Dermis lymphatic vessel endothelial cell (primary cell): ENCODE results near the gene IRF7. TPM values are rescaled to one million over a fixed set of nuclear protein-coding genes. Genes with fewer than 3 reads are reported as not detected.

Experiments used
- total RNA-seq: library from RNA; depleted of rRNA; stranded (reverse); fragments of >200 nt; gene quantifications from 2 replicates; pipeline ENCODE4 v1.2.1, GENCODE V29; 2014

Gene IRF7
- 7.4 and 11.4 TPM in 2 replicates for total RNA-seq

DNA sequence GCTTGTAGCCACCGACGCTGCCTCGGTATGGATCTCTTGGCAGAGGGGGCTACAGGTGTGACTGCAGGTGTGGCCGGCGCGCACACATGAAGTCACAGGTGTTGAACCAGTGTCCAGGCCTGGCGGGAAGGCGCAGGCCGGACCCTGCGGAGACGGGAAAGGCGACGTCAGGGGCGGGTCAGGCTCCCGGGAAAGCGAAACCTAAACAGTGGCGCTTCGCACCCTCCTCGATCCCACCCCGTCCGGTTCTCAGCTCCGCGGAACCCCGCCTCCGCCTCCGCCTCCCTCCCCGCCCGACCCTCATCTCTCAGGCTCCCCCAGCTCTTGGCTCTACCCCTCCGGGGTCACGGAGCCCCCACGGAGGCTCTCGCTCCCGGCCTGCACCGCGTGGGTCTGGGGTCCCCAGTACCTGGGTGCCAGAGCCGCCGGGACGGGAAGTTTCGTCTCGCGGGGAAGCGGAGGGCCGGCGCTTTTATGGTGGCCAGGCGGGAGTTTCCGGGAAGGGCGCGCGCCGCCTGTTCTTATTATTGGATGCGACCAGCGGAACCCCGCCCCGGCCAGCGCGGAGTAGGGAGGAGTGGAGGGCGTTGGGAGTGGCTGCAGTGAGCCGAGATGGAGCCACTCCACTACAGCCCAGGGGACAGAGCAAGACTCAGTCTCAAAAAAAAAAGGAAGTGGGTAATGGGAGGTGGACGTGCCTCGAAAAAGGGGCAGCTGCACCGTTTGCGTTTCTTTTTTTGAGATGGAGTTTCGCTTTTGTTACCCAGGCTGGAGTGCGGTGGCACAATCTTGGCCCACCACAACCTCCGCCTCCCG, at the start of gene IRF7:
Gene IRF7 (minus strand): TSS at position 447 of the 816 bp plus-strand sequence. CDS start 586 bp downstream, outside the sequence.

DNA sequence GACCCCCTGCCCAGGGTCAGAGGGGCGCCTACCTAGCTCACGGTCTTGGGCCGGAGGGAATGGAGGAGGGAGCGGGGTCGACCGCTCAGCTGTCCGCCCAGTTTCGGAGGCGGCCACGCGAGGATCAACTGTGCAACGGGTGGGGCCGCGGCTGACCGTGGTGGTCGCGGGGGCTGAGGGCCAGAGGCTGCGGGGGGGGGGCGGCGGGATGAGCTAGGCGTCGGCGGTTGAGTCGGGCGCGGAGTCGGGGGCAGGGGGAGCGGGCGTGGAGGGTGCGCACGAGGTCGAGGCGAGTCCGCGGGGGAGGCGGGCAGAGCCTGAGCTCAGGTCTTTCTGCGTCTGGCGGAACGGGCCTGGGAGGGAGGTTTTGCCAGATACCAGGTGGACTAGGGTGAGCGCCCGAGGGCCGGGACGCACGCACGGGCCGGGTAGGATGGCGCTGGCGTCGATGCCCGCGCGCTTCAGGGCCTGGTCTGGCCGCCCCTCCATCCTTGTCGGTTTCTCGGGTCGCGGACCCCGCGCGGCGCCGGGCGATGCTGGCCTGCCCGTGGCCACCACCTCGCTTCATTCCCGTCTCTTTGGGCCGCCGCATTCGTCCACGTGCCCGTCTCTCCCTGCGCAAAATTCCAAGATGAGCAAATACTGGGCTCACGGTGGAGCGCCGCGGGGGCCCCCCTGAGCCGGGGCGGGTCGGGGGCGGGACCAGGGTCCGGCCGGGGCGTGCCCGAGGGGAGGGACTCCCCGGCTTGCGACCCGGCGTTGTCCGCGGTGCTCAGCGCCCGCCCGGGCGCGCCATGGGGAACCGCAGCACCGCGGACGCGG, 21.0 kb upstream of the IRF7 start, which contains the start of gene DRD4:
Gene DRD4 (plus strand): TSS at position 759 of the 822 bp plus-strand sequence. CDS start 36 bp downstream, at position 795.

DNA sequence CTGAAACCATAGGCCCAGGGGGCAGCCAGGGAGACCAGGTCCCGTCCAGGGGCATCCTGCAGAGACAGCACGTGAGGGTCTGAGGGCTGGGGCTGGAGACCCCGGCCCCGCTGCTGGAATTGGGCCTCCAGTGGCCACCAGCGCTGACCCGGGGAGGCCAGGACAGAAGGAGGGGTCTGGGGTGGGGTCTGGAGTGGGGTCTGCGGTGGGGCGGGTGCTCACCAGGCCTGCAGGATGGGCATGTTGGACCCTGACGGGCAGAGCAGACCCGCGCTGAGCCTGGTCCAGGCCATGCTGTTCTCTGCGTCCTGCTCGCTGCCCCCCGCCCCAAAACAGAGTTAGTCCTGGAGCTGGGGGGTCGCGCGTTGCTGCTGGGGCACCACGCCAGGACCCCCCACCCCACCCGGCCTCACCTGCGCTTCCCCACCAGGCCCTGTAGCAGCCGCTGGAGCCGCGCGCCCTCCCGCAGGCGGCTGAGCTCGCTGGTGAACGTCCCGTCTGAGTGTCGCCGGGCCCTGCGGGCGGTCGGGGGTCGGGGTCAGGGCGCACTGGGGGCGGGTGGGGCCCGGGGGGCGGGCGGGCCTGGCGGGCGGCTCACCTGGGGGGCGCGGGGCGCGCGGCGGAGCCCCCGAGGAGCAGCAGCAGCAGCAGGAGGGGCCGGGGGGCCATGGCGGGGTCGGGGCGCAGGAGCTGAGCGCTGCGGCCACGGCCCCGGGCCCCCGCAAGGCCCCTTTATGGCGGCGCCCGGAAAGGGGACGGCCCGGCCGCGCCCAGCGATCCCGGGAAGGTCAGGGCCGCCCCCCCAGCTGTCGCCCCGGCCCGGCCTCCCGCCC, 10.9 kb upstream of the IRF7 start, which contains the start of gene SCT:
Gene SCT (minus strand): TSS at position 707 of the 833 bp plus-strand sequence. CDS start 38 bp downstream, at position 669.

DNA sequence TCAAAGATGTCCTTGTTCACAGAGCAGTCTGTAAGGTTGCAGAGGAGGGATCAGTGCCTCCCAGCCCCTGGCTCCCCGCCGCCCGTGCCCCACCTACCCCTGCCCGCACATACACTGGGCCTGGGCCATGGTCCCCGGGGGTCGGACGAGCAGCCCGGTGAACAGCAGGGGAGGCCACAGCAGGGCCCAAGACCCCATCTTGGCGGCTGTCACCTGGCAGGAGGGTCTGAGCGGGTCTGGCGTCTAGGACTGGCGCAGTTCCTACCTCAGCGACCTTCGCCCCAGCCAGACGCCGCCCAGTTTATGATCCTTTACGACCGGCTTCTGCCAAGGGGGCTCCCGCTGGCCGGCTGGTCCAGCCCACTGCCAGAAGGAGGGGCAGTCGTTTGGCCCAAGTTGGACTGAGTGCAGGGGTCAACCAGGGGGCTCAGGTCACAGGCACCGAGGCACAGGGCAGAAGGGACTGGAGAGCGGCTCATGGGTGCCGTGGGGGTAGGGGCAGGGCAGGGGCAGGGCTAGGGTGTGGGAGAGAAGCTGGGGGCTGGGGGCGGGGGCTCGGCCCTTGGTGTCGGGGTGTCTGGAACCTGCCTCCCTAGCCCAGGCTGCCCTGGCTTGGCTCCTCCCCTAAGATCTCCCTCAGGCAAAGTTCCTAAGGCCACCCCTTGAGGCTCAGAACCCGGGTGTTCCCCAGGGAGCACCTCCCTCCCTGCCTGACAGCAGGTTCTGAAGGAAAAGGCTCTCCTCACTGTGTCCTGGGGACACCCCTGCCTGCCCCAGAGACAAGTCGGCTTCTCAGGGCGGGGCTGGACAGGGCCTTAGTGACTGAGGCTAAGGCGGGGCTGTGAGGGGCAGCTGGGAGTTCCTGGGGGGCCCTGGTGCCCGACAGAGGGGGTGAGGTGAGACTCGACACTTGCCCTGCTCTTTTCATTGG, 9.2 kb upstream of the IRF7 start, which contains the start of gene CDHR5:
Gene CDHR5 (minus strand): TSS at position 251 of the 931 bp plus-strand sequence. CDS start 53 bp downstream, at position 198.

DNA sequence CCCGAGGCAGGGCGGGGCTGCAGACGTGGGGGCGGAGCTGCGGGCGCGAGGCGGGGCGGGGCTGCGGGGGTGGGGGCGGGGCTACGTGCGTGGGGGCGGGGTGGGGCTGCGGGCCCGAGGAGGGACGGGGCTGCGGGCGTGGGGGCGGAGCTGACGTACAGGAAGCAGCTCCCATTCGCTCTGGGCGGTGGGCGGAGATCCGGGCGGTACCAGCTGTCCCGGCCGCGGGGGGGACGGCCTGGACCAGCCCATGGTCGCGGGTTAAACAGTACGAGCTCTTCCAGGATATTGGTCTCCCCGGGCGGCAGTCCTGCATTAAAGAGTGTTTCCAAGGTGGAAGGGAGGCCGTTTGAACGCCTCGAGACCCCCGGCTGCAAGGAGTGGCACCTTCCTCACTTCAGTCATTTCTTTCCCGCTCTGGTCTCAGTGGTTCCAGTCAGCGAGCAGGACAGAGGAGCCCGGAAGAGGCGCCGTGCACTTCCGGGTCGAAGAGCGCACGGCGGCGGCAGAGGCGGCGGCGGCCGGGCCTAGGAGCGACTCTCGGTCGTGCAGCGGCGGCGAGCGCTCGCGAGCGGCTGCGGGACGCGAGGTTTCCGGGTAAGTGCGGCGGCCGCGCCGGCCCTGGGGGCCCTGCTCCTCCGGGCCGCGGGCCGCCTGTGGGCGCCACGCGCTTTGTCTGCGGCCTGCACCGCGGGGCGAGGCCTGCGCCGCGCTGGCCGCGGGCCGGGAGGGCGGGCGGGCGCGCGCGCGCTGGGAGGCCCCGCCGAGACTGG, 39.6 kb downstream of the IRF7 start, which contains the start of gene PHRF1:
Gene PHRF1 (plus strand): TSS at position 475 of the 773 bp plus-strand sequence. CDS start 5,043 bp downstream, outside the sequence.

Other genes with a start within 250 kb of the IRF7 start
- 0.09 and 1.4 TPM in 2 replicates for gene B4GALNT4, start 246.5 kb downstream of the IRF7 start, total RNA-seq
- 0.11 and 0.26 TPM in 2 replicates for gene PKP3, start 221.7 kb downstream of the IRF7 start, total RNA-seq
- gene SIGIRR, start 201.0 kb downstream of the IRF7 start, total RNA-seq: 32.7 and 35.2 TPM in 2 replicates
- gene ANO9, start 173.9 kb downstream of the IRF7 start, total RNA-seq: 0.69 and 0.76 TPM in 2 replicates
- gene PTDSS2, start 165.7 kb downstream of the IRF7 start, total RNA-seq: 31.1 TPM in 2 replicates
- gene RNH1, start 108.7 kb downstream of the IRF7 start, total RNA-seq: 187 and 237 TPM in 2 replicates
- gene HRAS, start 80.4 kb downstream of the IRF7 start, total RNA-seq: 34.2 and 39.2 TPM in 2 replicates
- gene LRRC56, start 78.4 kb downstream of the IRF7 start, total RNA-seq: 0.34 and 0.43 TPM in 2 replicates
- gene LMNTD2, start 55.2 kb downstream of the IRF7 start, total RNA-seq: 1.5 and 1.7 TPM in 2 replicates
- gene RASSF7, start 55.0 kb downstream of the IRF7 start, total RNA-seq: 9.2 and 19.1 TPM in 2 replicates
- 17.6 and 19.3 TPM in 2 replicates for gene PHRF1, start 39.5 kb downstream of the IRF7 start, total RNA-seq
- gene CDHR5, start 9.0 kb upstream of the IRF7 start, total RNA-seq: not detected in 2 replicates
- not detected in 2 replicates for gene SCT, start 11.2 kb upstream of the IRF7 start, total RNA-seq
- gene DRD4, start 21.3 kb upstream of the IRF7 start, total RNA-seq: not detected in 2 replicates
- 27.5 and 34.3 TPM in 2 replicates for gene DEAF1, start 79.3 kb upstream of the IRF7 start, total RNA-seq
- gene TMEM80, start 79.9 kb upstream of the IRF7 start, total RNA-seq: 7.9 and 11.1 TPM in 2 replicates
- gene EPS8L2, start 90.3 kb upstream of the IRF7 start, total RNA-seq: 1.9 and 2.1 TPM in 2 replicates
- gene TALDO1, start 131.5 kb upstream of the IRF7 start, total RNA-seq: 96.4 and 101 TPM in 2 replicates
- gene GATD1, start 161.5 kb upstream of the IRF7 start, total RNA-seq: 22.9 and 25.1 TPM in 2 replicates
- 0.09 TPM in 1 of 2 replicates, not detected in the other for gene CEND1, start 174.1 kb upstream of the IRF7 start, total RNA-seq
- 4.7 and 5.2 TPM in 2 replicates for gene SLC25A22, start 182.3 kb upstream of the IRF7 start, total RNA-seq
- gene PIDD1, start 189.3 kb upstream of the IRF7 start, total RNA-seq: 3.0 and 3.5 TPM in 2 replicates
- 292 and 295 TPM in 2 replicates for gene RPLP2, start 194.0 kb upstream of the IRF7 start, total RNA-seq
- gene PNPLA2, start 203.0 kb upstream of the IRF7 start, total RNA-seq: 45.8 and 67.0 TPM in 2 replicates
- 17.9 and 28.8 TPM in 2 replicates for gene CRACR2B, start 212.0 kb upstream of the IRF7 start, total RNA-seq
- gene CD151, start 217.0 kb upstream of the IRF7 start, total RNA-seq: 587 and 744 TPM in 2 replicates
- 133 and 311 TPM in 2 replicates for gene POLR2L, start 226.6 kb upstream of the IRF7 start, total RNA-seq
- gene TSPAN4, start 226.9 kb upstream of the IRF7 start, total RNA-seq: 57.3 and 155 TPM in 2 replicates